Measurements from ENCODE around the gene PDE6D.
"Not testable (repeated sequence)": the region's sequence is repeated elsewhere in the genome, so short reads cannot be mapped to it uniquely, and the experiment has no call there.

Gene PDE6D

GRCh38 chr2:231751042-231751815 is 29.9 kb downstream of the PDE6D start (continued):
- TF ChIP-seq POU6F1 (CRISPR knock-in tag; IDR thresholded peaks at IDR 0.05; ENCODE audit: borderline replicate concordance, low read depth): no peak
- no peak for TF ChIP-seq ZFP30 (CRISPR knock-in tag; IDR thresholded peaks at IDR 0.05)

- not testable (repeated sequence) for ATAC-seq
Measured at GRCh38 chr2:231749016-231749415, 32.1 kb downstream of the PDE6D start.

GRCh38 chr2:231748153-231748896 is 32.8 kb downstream of the PDE6D start:
- not testable (repeated sequence) for ATAC-seq

- TF ChIP-seq ARNTL (CRISPR knock-in tag; IDR thresholded peaks at IDR 0.05; ENCODE audit: borderline replicate concordance, low read depth): no peak
- ATAC-seq: no peak
Measured at GRCh38 chr2:231745303-231746038, 35.6 kb downstream of the PDE6D start.

DNA sequence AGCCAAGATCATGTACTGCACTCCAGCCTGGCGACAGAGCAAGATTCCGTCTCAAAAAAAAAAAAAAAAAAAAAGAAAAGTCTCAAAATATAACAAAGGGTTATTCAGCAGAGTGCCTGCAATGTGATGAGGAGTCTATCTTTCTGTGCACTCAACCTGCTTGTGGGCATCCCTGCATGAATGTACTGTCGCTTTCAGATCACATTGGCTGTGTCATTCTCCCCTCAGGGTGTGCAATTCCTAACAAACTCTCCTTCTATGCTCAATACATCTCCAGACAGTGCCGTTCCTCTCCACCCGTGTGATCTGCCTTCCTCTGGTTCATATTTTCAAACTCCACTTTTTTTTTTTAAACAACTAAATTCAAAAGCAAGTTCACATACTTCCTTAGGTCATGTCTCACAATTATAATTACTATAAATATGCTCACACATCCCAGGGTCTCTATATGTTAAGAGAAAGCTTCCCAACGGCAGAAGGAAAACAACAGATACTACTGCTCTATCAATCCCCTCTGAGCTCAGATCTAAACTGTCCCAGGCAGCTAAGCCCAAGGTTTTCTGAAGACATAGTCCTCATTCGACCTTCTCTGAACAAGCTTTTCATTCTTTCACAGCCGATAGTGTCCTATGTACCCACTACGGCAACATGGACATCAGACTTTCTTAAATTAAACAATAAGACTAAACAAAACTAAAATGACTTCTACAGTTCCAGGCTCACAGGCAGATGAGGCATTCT is 37.5 kb downstream of the PDE6D start:
- no peak for TF ChIP-seq ZNF565 (CRISPR knock-in tag; conservative IDR thresholded peaks at IDR 0.05; ENCODE audit: low read depth)
- no peak for TF ChIP-seq ESRRG (CRISPR knock-in tag; IDR thresholded peaks at IDR 0.05)
- TF ChIP-seq SNAI2 (CRISPR knock-in tag; IDR thresholded peaks at IDR 0.05): no peak
- no peak for TF ChIP-seq TOX (CRISPR knock-in tag; IDR thresholded peaks at IDR 0.05; ENCODE audit: borderline replicate concordance)
- TF ChIP-seq, protein P1, sequence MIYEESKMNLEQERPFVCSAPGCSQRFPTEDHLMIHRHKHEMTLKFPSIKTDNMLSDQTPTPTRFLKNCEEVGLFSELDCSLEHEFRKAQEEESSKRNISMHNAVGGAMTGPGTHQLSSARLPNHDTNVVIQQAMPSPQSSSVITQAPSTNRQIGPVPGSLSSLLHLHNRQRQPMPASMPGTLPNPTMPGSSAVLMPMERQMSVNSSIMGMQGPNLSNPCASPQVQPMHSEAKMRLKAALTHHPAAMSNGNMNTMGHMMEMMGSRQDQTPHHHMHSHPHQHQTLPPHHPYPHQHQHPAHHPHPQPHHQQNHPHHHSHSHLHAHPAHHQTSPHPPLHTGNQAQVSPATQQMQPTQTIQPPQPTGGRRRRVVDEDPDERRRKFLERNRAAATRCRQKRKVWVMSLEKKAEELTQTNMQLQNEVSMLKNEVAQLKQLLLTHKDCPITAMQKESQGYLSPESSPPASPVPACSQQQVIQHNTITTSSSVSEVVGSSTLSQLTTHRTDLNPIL (CRISPR knock-in tag; IDR thresholded peaks at IDR 0.05; ENCODE audit: low read depth): no peak
- no peak for TF ChIP-seq ZFP3 (CRISPR knock-in tag; IDR thresholded peaks at IDR 0.05)
- no peak for TF ChIP-seq CSRNP3 (CRISPR knock-in tag; IDR thresholded peaks at IDR 0.05)
- TF ChIP-seq ZNF70 (CRISPR knock-in tag; IDR thresholded peaks at IDR 0.05): no peak
- no peak for TF ChIP-seq ISL1 (CRISPR knock-in tag; IDR thresholded peaks at IDR 0.05)
- TF ChIP-seq BACH2 (CRISPR knock-in tag; IDR thresholded peaks at IDR 0.05; ENCODE audit: borderline replicate concordance): no peak
- TF ChIP-seq PPARA (CRISPR knock-in tag; IDR thresholded peaks at IDR 0.05; ENCODE audit: borderline replicate concordance): no peak
- TF ChIP-seq TSHZ2 (CRISPR knock-in tag; IDR thresholded peaks at IDR 0.05): no peak
- TF ChIP-seq GLIS3 (CRISPR knock-in tag; IDR thresholded peaks at IDR 0.05): no peak
- no peak for TF ChIP-seq ARNTL (CRISPR knock-in tag; IDR thresholded peaks at IDR 0.05; ENCODE audit: borderline replicate concordance, low read depth)
- TF ChIP-seq POU6F1 (CRISPR knock-in tag; IDR thresholded peaks at IDR 0.05; ENCODE audit: borderline replicate concordance, low read depth): no peak
- no peak for TF ChIP-seq OSR1 (CRISPR knock-in tag; IDR thresholded peaks at IDR 0.05)
- TF ChIP-seq TCF4 (CRISPR knock-in tag; IDR thresholded peaks at IDR 0.05; ENCODE audit: borderline replicate concordance): no peak
- no peak for TF ChIP-seq CSDC2 (CRISPR knock-in tag; IDR thresholded peaks at IDR 0.05)
- no peak for TF ChIP-seq ZFP30 (CRISPR knock-in tag; IDR thresholded peaks at IDR 0.05)
- no peak for TF ChIP-seq RARB (CRISPR knock-in tag; IDR thresholded peaks at IDR 0.05)
- ATAC-seq: no peak
